B cell (primary cell): Measurements from ENCODE around the gene RELB. TPM values are rescaled to one million over a fixed set of nuclear protein-coding genes. Genes with fewer than 3 reads are reported as not detected.
A peak's percentile ranks its signal among the peaks of the same experiment; 100 is the strongest.
"Not testable (repeated sequence)": the region's sequence is repeated elsewhere in the genome, so short reads cannot be mapped to it uniquely, and the experiment has no call there.

ENCODE experiments used
- ATAC-seq: fragments of 200-7000 bp; cut with Tn5 transposase; one replicate; pipeline ENCODE4 v1.10.0; 2021; ENCODE audit warnings: low read depth, mild to moderate bottlenecking, moderate number of reproducible peaks, moderate library complexity
- CTCF ChIA-PET: fragments of 350-600 bp; sonication (Branson Sonifier 250); formaldehyde crosslinking; loops from one replicate; lab custom pipeline; 2021; ENCODE audit warnings: antibody characterized with exemption, inconsistent platforms; lab: Charles Lee
- POLR2A ChIA-PET: fragments of 350-600 bp; sonication (Branson Sonifier 250); formaldehyde crosslinking; loops from one replicate; lab custom pipeline; 2021; ENCODE audit warnings: antibody characterized with exemption; lab: Charles Lee
- DNase-seq: peaks from one replicate; pipeline ENCODE4 v3.0.0; 2013
- H2AFZ ChIP-seq: 2 replicates; pipeline ENCODE4 v1.6.1; 2012; ENCODE audit warnings: mild to moderate bottlenecking, low read depth, low read length; ENCODE audit not compliant: insufficient read depth, poor library complexity, severe bottlenecking
- H3K27ac ChIP-seq, 2 donors: 1 replicate in 1 of 2; 2 replicates in 1 of 2; pipeline ENCODE4 v1.5.1; 2012 to 2013; ENCODE audit warnings: low read length in 2 of 2, mild to moderate bottlenecking in 2 of 2, moderate library complexity in 1 of 2
- H3K27me3 ChIP-seq, 4 experiments: fragments of 200-600 bp in 1 of 4; sonication (generic) in 1 of 4; replicated peaks in 1 of 4; 1 replicate in 2 of 4; 2 replicates in 2 of 4; pipeline versions ENCODE4 v1.6.1 to v1.7.0; 2013 to 2016; ENCODE audit warnings: low read length in 3 of 4, mild to moderate bottlenecking in 2 of 4, mixed read lengths in 1 of 4, moderate library complexity in 1 of 4; ENCODE audit not compliant: insufficient read depth in 4 of 4, control insufficient read depth in 3 of 4; ENCODE audit errors: control extremely low read depth in 1 of 4
- H3K36me3 ChIP-seq, 2 experiments: replicated peaks in 1 of 2; 1 replicate in 1 of 2; 2 replicates in 1 of 2; pipeline versions ENCODE4 v1.6.1 to v1.7.1; 2013; ENCODE audit warnings: low read length in 1 of 2; ENCODE audit not compliant: insufficient read depth in 2 of 2, control insufficient read depth in 1 of 2; ENCODE audit errors: control extremely low read depth in 1 of 2, extremely low read depth in 1 of 2
- H3K4me1 ChIP-seq, 2 donors: fragments of 200-600 bp in 1 of 2; sonication (generic) in 1 of 2; 1 replicate in 1 of 2; 2 replicates in 1 of 2; pipeline versions ENCODE4 v1.5.1 to v1.6.1; 2013 to 2017; ENCODE audit warnings: low read length in 2 of 2; ENCODE audit not compliant: control insufficient read depth in 2 of 2, insufficient read depth in 2 of 2
- H3K4me2 ChIP-seq: replicated peaks from 2 replicates; pipeline ENCODE3; 2012; ENCODE audit warnings: mild to moderate bottlenecking, low read depth, low read length; ENCODE audit not compliant: poor library complexity, severe bottlenecking
- H3K4me3 ChIP-seq, 5 experiments: fragments of 200-600 bp in 1 of 5; sonication (generic) in 1 of 5; 1 replicate in 3 of 5; 2 replicates in 2 of 5; pipeline versions ENCODE4 v1.5.1 to v1.7.0; 2011 to 2016; ENCODE audit warnings: low read length in 4 of 5, mild to moderate bottlenecking in 4 of 5, low read depth in 2 of 5, control low read depth in 1 of 5, moderate library complexity in 1 of 5; ENCODE audit not compliant: insufficient read depth in 1 of 5; ENCODE audit errors: control extremely low read depth in 1 of 5, extremely low read depth in 1 of 5
- H3K79me2 ChIP-seq: fragments of 200-600 bp; sonication (generic); one replicate; pipeline ENCODE4 v1.6.0; 2016; ENCODE audit warnings: low read length; ENCODE audit not compliant: control insufficient read depth, insufficient read depth
- H3K9ac ChIP-seq: fragments of 200-600 bp; sonication (generic); 2 replicates; pipeline ENCODE4 v1.6.1; 2017; ENCODE audit warnings: mild to moderate bottlenecking, low read length, moderate library complexity
- H3K9me3 ChIP-seq, 3 donors: one replicate each; pipeline versions ENCODE4 v1.6.1 to v1.7.1; 2013; ENCODE audit warnings: low read length in 2 of 3; ENCODE audit not compliant: control insufficient read depth in 2 of 3, insufficient read depth in 1 of 3; ENCODE audit errors: control extremely low read depth in 1 of 3
- H4K20me1 ChIP-seq: 2 replicates; pipeline ENCODE4 v1.6.0; 2012; ENCODE audit warnings: mild to moderate bottlenecking, low read length; ENCODE audit not compliant: insufficient read depth, control insufficient read depth, poor library complexity, severe bottlenecking
- H3K27ac Mint-ChIP-seq: one replicate; pipeline ENCODE4 v1.8.0; 2021; ENCODE audit warnings: mixed read lengths
- H3K27me3 Mint-ChIP-seq: one replicate; pipeline ENCODE4 v1.8.0; 2021; ENCODE audit warnings: mixed read lengths
- H3K4me1 Mint-ChIP-seq: one replicate; pipeline ENCODE4 v1.8.0; 2021; ENCODE audit warnings: mixed read lengths
- H3K4me3 Mint-ChIP-seq: one replicate; pipeline ENCODE4 v1.8.0; 2021; ENCODE audit warnings: mixed read lengths
- H3K9me3 Mint-ChIP-seq: one replicate; pipeline ENCODE4 v1.8.0; 2022; ENCODE audit warnings: mixed read lengths; ENCODE audit not compliant: insufficient read depth
- EZH2 ChIP-seq: IDR thresholded peaks from 2 replicates; pipeline ENCODE4 v1.6.1; 2012; ENCODE audit warnings: borderline replicate concordance, low read depth, mild to moderate bottlenecking, moderate library complexity, low read length; ENCODE audit not compliant: insufficient read depth, poor library complexity, severe bottlenecking
- WGBS: methylation state at CpG from one replicate; pipeline ENCODE4 v1.1.5; 2013; ENCODE audit warnings: missing lambda C conversion rate; ENCODE audit not compliant: insufficient coverage; 5-methylcytosine and 5-hydroxymethylcytosine counted together
- intact Hi-C: fragments of 100-400 bp; cut with micrococcal nuclease; formaldehyde crosslinking; loops from one replicate; pipeline ENCODE4 v1.10.0; 2022
- polyA plus RNA-seq: library from polyadenylated mRNA; depleted of rRNA; stranded (reverse); fragments of >200 nt; gene quantifications from 2 replicates; pipeline ENCODE4 v1.2.3, GENCODE V29; 2012
- total RNA-seq, 2 donors: library from RNA; stranded (reverse); fragments of 120-200 nt in 1 of 2; gene quantifications; 1 replicate in 1 of 2; 2 replicates in 1 of 2; pipeline versions ENCODE4 v1.2.3 to v1.2.4, GENCODE V29; 2013 to 2022
- TF ChIP-seq, protein P1 (sequence below): fragments of 200-600 bp; IDR thresholded peaks from one replicate; pipeline ENCODE4 v1.8.0; 2022; ENCODE audit warnings: antibody characterized with exemption, mild to moderate bottlenecking

The RELB gene
- total and polyA plus RNA-seq, 2 donors (not counting 1 experiment from before 2014, with no cell fraction given) = 63.8 to 106 TPM

DNA sequence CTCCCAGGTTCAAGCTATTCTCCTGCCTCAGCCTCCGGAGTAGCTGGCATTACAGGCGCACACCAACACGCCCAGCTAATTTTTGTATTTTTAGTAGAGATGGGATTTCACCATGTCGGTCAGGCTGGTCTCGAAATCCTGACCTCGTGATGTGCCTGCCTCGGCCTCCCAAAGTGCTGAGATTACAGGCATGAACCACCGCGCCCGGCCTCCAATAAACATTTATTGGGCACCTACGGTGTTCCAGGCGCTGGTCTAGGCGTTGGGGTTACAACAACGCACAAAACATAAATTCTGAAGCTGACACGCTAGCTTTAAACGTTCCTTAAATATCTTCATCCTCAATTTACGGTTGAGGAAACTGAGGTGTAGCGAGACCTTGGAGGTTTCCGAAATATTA, 599 bp upstream of the RELB start:
- Histone ChIP-seq H3K27ac (peak overlapping the region; percentile 100), H3K79me2 (peaks cover 38% of the 10 kb centered on the region), H3K4me2 (peak overlapping the region; percentile 87), H3K4me3 (peak overlapping the region in 4 of 5 experiments; percentile 5 to 59 (median 42)), H4K20me1 (peaks cover 26% of the 10 kb centered on the region), H3K4me1 (peaks cover 13 to 15% of the 10 kb centered on the region in 2 donors), H3K9ac (peak overlapping the region; percentile 61), H3K36me3 (peaks cover 3 to 13% of the 10 kb centered on the region in 2 experiments), H2AFZ (peak overlapping the region; percentile 58)
- Mint-ChIP-seq H3K4me1 (peaks cover 27% of the 10 kb centered on the region), H3K27ac (peak overlapping the region; percentile 74), H3K4me3 (peak overlapping the region; percentile 67)
- H3K9me3 Mint-ChIP-seq, ATAC-seq, H3K9me3 ChIP-seq, DNase-seq, H3K27me3 Mint-ChIP-seq, H3K27me3 ChIP-seq: not testable (repeated sequence)
- 87% methylated on average over 14 of the region's 19 CpGs for WGBS
- intact Hi-C loops = loop anchor here (1.0 to 5.0 kb wide), 3 partner anchors 75 to 407 kb away; partner anchors contain the start of genes POLR1G and PPP1R13L
- CTCF ChIA-PET = interaction anchor here (0.9 to 1.5 kb wide), 10 partner anchors 11 to 66 kb away, joined by 3 to 7 read pairs (median 3); no protein-coding TSS in a partner anchor
- POLR2A ChIA-PET = interaction anchor here (0.8 to 2.1 kb wide), 6 partner anchors 11 to 74 kb away, joined by 3 to 13 read pairs (median 6); partner anchors contain the start of gene CLPTM1

DNA sequence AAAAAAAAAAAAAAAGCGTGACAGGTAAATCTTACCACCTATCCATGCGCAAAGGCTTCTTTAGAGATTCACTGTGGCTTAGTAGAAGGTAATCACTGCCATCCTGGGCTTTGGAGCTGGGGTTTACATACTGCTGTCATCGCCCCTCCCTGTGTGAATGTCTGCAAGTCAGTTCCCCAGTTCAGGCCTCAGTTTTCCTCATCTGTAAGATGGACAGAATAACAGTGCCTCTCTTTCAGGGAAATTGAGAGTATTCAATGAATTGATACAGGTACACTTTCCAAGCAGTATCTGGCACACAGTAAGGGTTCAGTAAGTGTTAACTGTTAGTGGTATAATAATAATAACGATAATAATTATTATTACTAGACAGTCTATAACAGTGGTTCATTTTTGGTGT, 2.2 kb downstream of the RELB start:
- H3K27ac ChIP-seq = no peak overlapping the region
- WGBS = 88% methylated on average over 1 of the region's 4 CpGs
- H3K9ac ChIP-seq = no peak overlapping the region
- H3K36me3 ChIP-seq = peaks cover 3 to 27% of the 10 kb centered on the region in 2 experiments
- H3K79me2 ChIP-seq = peaks cover 57% of the 10 kb centered on the region
- peaks cover 16 to 22% of the 10 kb centered on the region in 2 donors for H3K4me1 ChIP-seq
- no peak overlapping the region for H3K4me3 ChIP-seq
- intact Hi-C loops = loop anchor here (5.0 kb wide), 2 partner anchors 251 to 404 kb away; partner anchors contain the start of genes POLR1G and PPP1R13L
- no peak overlapping the region for H3K4me2 ChIP-seq
- no peak for TF ChIP-seq EZH2
- TF ChIP-seq, protein P1, sequence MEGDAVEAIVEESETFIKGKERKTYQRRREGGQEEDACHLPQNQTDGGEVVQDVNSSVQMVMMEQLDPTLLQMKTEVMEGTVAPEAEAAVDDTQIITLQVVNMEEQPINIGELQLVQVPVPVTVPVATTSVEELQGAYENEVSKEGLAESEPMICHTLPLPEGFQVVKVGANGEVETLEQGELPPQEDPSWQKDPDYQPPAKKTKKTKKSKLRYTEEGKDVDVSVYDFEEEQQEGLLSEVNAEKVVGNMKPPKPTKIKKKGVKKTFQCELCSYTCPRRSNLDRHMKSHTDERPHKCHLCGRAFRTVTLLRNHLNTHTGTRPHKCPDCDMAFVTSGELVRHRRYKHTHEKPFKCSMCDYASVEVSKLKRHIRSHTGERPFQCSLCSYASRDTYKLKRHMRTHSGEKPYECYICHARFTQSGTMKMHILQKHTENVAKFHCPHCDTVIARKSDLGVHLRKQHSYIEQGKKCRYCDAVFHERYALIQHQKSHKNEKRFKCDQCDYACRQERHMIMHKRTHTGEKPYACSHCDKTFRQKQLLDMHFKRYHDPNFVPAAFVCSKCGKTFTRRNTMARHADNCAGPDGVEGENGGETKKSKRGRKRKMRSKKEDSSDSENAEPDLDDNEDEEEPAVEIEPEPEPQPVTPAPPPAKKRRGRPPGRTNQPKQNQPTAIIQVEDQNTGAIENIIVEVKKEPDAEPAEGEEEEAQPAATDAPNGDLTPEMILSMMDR = no peak
- Mint-ChIP-seq H3K27me3 (no peaks in the 10 kb centered on the region), H3K27ac (peak overlapping the region; percentile 41), H3K4me1 (peaks cover 36% of the 10 kb centered on the region), H3K4me3 (peak overlapping the region; percentile 66), H3K9me3 (no peaks in the 10 kb centered on the region)
- DNase-seq (no peak), ATAC-seq (no peak)
- ChIA-PET CTCF (interaction anchor here (1.2 kb wide), 1 partner anchor 56 kb away, joined by 4 read pairs; no protein-coding TSS in a partner anchor), POLR2A (interaction anchor here (0.8 kb wide), 1 partner anchor 35 kb away, joined by 3 read pairs; the partner anchor contains the start of gene CLASRP)
- peaks cover 45% of the 10 kb centered on the region for H4K20me1 ChIP-seq
- H3K27me3 ChIP-seq = no peaks in the 10 kb centered on the region
- H3K9me3 ChIP-seq = no peaks in the 10 kb centered on the region
- no peak overlapping the region for H2AFZ ChIP-seq
